HG03064 (cell line): ENCODE measurements around the gene SYNGR3.

Experiments
- ATAC-seq: cut with Tn5 transposase; IDR thresholded peaks from one replicate; pipeline ENCODE4 v1.9.1; 2021; ENCODE audit warnings: low read depth; ENCODE audit not compliant: unreplicated experiment

SYNGR3 gene

DNA sequence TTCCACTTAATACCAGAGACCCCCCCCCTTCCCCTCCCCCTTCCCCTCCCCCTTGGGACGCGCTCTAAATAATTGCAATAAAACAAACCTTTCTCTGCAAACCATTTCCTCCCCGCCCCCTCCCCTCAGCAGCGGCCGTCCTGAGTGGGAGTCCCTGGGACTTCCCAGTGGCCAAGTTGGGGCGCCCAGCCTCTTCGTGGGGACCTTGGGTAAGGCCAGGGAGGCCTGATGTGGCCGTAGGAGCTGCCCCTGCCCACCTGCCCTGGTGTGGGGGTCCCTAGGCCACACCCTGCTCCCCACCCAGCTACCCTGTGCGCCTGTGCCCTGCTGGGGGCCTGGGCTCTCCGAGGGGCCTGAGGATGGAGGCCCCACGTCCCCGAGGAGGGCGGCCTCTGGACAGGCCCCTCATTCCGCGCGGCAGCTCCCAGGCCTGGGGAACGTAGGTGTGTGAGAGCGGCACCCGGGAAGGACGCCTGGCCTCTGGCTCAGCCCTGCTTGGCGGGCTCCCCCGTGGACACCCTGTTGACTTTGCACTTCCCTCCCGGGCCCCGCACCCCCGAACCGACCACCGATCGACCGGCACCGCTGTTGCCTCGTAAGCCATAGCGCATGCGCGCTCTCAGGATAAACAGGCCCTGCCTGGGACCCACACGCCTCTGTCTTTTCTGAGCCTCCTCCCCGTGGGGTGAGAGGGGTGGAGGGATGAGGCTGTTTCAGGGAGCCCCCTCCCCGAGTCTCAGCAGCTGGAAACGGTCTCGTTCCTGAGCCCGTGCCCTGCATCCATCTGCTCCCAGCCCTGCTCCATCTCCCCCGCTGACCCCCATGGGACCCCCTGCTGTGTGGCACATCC is 48.8 kb downstream of the SYNGR3 start:
- ATAC-seq, result no peak

DNA sequence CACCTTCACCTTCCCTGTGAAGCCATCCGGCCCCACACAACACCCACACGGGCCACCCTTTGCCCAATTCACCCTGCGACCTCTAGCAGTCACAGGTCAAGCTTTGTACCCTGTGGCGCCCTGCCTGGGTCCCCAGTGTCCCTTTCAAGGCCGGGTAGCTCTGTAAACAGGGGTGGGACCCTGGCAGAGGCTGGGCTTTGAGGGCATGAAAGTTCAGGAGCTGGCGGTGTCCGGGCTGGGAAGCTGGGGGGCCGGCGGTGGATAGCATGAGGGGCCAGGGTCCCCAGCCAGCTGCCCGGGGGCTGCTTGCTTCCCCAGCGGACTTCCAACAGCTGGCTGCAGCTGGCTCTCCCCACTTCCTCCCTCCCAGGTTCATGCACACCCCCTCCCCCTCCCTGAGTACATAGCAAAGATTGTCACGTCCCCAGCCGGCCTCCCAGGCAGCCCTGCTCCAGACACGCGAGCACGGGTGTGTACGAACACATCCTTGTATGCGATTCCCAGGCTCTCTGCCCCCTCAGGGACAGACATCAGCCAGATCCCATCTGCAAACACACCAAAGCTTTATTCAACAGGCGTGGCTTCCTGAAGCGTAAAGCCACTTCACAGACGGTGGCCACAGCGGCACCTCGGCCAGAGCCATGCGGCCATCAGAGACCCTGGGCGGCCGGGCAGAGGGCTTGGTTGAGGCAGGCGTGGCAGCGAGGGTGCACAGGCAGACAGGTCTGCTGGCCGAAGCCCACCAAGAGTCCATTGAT is 49.7 kb downstream of the SYNGR3 start:
- ATAC-seq, result no peak

DNA sequence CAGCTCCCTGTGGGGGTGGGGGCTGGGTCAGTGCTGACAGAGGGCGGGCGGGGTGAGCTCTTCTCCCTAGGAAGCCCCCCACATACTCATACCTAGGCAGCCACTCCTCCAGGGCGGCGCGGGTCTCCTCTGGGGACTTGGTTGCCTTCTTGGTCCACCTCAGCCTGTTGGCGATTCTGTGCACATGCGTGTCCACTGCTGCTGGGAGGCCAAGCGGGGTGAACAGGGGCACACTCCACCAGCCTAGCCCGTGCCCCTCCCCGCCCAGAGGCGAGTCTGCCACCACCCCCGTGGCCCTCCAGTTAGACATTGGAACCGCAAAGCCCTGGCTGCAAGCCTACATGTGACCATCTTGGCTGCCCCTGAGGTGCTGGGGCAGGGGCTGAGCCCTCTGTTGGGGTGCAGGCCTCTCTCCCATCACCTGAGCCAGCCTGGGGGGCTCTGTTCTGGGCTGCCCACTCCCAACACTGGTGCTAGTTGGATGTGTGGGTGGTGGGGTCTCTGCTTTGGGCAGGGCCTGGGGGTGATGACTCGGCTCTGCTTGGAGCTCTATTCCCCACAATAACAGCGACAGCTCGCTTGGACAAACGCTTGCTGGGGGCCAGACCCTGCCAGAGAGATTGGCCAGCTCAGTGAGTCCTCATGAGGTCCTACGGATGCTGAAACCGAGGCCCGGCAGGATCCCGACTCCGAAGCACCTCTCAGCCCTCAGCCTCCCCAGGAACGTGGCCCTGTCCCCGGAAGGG is 50.4 kb downstream of the SYNGR3 start:
- ATAC-seq, result no peak

DNA sequence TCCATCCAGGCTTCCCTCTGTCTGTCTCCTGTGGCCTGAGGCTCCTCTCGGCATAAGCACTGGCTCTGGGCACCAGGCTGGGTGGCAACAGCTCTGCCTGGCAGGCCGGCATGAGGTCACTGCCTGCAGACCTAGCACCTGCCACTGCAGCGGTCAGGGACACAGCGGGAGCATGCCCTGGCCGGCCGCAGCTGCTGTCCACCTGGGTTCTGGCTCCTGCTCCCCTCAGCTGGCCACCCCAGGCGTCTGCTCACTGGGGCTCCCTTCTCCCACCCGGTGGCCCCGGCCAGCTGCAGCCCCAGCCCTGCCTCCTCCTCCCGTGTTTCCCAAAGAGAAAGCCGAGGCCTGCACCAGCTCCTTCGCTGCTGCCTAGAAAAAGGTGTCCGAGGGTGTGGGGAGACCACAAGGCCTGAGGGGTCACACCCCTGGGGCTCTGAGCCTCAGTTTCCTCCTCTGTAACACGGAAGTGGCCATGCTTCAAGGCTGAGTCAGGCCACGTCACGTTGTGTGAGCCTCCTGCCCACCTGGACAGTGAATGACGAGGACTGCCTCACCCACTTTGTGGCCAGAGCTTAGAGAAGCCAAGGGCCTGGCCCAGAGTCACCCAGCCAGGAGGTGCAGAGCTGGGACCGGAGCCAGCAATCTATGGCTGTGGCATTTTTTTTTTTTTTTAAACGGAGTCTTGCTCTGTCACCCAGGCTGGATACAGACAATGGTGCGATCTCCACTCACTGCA is 51.2 kb downstream of the SYNGR3 start:
- no peak for ATAC-seq

DNA sequence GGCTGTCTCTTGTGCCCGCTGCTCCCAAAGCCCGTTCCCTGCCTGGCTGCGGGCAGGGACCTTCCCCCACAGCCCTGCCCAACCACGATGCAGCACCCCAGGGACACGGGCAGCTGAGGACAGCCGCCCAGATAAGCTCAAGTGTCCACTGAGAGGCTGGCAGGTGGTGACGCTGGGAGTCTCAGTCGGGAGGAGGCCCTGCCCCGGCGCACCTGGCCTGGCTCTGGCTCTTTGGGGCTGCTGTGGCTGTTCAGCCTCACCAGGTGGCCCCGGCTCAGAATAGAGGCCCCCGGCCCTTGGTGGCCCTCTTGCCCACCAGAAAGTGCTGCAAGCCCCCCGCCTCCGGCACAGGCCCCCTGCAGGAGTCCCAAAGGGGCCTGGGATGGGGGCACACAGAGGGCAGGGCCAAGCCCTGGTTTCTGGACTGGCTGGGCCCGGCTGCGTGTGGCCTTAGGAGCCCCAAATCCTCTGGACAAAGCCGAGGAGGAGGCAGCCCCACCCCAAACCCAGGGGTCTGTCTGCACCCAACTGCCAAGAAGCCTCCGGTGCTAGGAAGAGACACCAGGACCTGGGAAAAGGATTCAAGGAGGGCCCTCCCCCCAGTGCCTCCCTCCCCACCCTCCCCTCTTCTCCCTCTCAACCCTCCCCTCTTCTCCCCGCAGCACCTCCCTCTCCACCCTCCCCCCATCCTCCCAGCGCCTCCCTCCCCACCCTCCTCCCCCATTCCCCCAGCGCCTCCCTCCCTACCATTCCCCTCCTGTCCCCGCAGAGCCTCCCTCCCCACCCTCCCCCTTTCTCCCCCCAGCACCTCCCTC is 52.6 kb downstream of the SYNGR3 start:
- ATAC-seq, result no peak

DNA sequence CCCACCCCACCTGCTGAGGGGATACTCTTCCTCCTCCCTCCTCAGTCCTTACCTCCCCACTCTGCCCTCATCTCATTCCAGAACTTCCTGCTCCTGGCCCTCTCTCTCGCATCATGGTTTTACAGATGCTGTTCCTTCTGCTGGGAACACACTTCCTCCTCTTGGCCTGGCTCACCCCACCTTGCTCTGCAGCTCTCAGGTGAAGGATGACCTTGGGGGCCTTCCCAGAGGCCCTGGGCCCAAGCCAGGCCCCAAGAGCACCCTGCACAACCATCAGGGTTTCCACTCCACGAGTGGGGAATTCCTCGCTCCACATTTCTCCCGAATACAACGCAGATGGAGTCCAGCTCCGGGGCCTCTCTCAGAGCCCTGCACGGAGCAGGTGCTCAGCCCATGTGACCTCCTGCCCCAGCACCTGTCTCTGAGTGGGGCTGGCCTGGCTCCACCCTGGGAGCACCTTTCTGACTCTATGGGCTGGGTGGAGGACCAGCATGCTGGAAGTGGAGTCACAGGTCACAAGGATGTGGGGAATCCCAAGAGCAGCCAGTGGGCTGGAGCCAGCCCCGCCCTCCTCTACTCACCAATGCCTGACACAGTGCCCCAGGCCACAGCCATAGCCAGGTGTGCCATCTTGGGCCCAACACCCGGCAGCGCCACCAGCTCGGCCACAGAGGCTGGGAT is 53.4 kb downstream of the SYNGR3 start:
- no peak for ATAC-seq
